Activated CD8-positive, alpha-beta memory T cell treated with anti-CD3 and anti-CD28 coated beads, Interleukin-2, amount 50 U/mL, for 24 hours (primary cell): ENCODE data around the gene ORAI1.
"Not testable (repeated sequence)": the region's sequence is repeated elsewhere in the genome, so short reads cannot be mapped to it uniquely, and the experiment has no call there.

Experiments
- DNase-seq: peaks from one replicate; pipeline ENCODE4 v3.0.0-alpha.2; 2020; ENCODE audit errors: extremely low read depth

Gene ORAI1

DNA sequence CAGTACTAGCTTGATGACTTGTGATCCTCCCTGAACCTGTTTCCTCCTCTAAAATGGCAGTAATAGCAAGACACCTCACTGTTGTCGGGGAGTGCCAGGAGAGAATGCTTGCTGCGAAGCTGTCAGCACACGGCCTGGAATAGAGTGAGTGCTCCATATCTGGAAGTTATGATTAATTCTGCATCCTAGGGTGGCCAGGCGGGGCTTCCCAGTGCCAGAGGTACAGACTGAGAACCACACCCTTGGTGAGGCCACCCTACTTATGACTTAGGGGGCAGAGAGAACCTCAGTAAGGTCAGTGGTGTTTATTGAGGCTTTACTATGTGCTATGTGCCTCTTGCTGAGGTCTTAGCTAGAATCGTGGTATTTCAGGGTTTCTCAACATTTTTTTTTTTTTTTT lies 23.0 kb downstream of the ORAI1 start:
- no peak for DNase-seq

DNA sequence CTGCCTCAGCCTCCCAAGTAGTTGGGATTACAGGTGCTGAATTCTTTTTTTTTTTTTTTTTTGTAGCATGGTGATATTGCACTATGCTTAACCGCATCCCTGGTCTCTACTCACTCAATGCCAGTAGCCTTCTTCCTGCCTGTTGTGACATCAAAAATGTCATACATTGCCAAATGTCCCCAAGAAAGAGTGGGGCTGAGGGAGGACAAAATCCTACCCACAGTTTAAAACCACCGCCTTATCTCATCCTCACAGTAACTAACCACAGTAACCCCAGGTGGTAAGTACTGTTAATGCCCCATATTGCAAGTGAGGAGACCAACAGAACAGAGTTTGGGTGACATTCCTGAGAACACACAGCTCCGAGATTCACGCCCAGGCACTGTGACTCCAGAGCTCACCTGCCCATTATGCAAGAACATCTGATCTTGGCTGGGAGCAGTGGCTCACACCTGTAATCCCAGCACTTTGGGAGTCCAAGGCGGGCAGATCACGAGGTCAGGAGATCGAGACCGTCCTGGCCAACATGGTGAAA lies 23.6 kb downstream of the ORAI1 start:
- no peak for DNase-seq

DNA sequence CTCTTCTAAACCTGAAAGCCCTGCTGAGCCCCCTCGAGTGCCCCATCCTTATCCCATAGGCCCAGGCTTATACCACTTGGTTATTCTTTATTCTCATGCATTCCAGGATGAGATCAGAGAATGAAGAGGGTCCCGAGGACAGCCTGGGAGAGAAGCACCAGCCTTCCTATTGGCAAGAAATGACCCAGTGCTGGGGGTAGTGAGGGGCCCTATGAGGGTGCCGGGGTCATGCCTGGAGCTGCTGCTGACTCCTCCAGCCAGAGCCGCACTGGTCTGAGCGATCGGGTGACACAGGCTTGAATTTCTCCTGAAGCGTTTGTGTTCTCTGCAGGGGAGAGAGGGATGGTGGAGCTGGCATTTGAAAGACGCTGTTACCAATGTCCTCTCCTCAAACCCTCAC lies 25.0 kb downstream of the ORAI1 start:
- DNase-seq = no peak

DNA sequence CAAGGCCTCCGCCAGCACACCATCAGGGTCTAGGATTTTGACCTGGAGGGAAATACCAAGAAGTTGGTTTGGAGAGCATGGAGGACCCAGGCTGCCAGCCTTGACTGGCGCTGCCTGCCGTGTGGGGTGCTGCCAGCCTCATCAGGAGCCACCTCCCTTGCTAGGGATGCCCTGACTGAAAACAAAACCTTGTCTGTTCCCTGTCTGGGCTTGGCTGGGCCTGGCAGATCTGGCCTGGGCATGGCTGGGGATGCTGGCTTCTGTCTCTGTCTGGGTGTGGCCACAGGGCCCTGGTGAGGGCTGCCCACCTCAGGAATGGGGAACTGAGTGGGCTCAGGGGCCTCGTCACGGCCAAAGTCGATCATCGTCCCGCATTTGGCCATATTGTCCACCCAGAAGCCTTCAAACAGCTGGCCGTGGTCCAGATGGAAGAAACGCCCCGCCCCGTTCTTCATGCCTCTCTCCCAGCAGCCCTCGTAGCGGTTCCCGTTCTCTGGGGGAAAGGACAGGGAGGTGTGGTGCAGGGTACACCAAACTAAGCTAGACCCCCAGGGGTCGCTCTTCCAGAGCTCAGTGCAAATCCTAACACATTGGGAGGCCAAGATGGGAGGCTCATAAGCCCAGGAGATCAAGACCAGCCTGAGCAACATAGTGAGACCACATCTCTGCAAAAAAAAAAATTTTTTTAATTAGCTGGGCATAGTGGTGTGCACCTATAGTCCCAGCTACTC lies 26.6 kb downstream of the ORAI1 start:
- DNase-seq = no peak

DNA sequence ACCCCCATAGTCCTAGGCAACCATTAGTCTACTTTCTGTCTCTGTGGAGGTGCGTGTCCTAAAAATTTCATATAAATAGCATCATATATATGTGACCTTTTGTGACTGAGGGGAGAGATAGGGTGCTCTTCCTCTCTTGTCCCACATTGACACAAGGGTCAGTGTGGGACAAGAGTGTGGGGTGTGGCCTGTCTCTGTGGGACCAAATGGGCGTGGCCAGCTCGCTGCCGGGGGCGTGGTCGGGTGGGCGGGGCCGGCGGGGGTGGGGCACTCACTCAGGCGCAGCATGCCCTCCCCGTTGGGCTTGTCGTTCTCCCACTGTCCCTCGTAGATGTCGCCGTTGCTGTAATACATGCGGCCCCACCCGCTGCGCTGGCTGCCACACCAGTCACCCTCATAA lies 27.7 kb downstream of the ORAI1 start:
- no peak for DNase-seq

DNA sequence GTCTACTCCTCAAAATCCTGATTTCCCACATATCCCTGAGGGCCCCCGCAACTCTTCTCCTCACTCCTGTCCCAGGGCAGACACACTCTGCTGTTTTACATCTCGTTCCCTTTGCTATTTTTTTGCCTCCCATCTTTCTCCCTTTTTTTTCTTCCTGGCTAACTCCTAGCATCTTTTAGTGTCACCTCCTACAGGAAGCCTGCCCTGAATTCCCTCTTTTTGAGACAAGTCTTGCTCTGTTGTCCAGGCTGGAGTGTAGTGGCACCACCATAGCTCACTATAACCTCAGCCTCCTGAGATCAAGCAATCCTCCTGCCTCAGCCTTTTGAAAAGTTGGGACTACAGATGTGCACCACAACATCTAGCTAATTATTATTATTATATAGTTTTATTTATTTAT lies 29.8 kb downstream of the ORAI1 start:
- no peak for DNase-seq

DNA sequence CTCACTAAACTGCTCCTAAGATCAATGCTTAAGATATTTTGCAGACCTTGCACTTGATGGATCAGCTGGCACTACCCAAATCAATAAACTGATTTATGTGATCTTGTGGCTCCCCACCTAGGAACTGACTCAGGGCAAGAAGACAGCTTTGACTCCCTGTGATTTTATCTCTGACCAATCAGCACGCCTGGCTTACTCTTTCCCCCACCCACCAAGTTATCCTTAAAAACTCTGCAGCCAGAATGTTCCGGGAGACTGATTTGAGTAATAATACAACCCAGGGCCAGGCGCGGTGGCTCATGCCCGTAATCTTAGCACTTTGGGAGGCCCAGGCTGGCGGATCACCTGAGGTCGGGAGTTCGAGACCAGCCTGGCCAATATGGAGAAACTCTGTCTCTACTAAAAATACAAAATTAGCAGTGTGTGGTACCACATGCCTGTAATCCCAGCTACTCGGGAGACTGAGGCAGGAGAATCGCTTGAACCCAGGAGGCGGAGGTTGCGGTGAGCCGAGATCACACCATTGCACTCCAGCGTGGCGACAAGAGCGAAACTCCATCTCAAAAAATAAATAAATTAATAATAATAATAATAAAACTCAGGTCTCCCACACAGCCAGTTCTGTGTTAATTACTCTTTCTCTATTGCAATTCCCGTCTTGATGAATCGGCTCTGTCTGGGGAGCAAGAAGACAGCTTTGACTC lies 31.1 kb downstream of the ORAI1 start:
- DNase-seq = no peak

DNA sequence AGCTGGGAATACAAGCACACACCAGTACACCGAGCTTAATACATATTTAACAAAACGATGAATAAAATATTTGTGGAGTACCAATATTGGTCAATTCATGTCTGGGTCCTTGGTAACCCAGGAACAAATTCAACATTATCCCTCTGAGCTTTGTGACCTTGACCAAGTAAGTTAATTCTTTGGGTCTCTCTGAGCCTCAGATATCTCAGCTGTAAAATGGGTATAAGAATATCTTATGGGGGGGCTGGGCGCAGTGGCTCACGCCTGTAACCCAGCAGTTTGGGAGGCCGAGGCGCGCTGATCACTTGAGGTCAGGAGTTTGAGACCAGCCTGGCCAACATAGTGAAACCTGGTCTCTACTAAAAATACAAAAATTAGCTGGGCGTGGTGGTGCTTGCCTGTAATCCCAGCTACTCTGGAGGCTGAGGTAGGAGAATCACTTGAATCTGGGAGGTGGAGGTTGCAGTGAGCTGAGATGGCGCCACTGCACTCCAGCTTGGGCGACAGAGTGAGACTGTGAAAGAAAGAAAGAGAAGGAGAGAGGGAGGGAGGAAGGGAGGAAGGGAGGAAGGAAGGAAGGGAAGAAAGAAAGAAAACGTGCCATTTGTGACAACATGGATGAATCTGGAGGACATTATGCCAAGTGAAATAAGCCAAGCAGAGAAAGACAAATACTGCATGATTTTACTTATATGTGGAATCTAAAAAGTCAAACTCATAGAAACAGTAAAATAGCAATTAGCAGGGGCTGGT lies 35.2 kb downstream of the ORAI1 start:
- DNase-seq = not testable (repeated sequence)

DNA sequence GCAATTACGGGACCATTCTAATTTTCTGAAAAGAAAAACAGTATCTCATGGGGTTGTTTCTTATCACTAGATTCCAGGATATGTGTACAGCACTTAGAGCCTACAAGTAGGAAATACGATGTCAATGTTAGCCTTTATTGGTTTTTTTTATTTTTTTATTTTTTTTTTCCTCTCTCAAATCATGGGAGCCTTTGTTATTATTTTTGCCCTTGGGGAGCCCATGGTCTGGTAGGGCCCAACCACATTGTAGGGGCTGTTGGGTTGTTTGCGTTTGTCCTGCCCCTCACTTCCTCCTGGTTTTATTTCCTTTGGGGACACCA lies 37.2 kb downstream of the ORAI1 start:
- no peak for DNase-seq

DNA sequence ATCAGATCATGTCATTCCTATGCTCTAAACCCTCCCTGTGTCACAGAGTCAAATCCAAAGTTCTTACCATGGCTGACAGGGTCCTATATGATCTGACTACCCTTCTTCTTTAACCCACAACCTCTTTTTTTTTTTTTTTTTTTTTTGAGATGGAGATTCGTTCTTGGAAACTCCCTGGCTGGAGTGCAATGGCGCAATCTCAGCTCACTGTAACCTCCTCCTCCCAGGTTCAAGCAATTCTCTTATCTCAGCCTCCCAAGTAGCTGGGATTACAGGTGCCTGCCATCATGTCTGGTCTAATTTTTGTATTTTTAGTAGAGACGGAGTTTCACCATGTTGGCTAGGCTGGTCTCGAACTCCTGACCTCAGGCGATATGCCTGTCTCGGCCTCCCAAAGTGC lies 40.5 kb downstream of the ORAI1 start:
- DNase-seq = not testable (repeated sequence)

DNA sequence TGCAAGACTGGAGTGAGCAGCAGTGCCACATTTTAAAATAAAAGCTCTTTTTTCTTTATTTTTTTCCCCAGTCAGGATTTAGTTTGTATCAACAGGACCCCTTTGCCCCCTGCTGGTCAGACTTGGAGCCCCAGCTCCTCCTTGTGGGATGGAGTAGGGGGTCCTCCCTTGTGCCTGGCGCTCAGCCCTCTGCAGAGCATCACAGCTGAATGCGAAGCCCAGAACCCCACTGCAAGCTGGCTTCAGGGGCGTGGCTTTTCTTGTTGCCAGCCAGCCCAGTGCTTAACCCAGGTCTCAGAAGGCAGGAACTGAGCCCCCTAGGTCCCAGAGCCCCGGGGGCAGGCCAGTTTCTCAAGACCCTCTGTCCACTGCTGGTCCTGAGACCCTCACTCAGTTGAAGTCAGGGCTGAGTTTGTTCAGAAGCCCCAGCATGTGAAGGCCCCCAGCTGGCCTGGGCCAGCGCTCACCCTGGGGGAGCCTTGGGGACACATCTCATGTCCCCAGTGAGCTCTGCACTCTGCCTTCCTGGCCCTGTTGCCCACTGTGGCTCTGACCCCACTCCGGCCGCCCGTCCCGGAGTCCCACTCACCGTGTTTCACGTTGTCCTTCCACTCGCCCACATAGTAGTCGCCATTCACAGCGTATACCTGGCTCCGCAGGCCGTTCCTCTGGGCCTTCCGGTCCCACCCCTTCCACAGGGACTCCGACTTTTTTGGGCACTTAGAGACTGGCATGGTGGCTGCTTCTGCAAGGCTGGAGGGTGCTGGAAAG lies 42.6 kb downstream of the ORAI1 start:
- DNase-seq = no peak

DNA sequence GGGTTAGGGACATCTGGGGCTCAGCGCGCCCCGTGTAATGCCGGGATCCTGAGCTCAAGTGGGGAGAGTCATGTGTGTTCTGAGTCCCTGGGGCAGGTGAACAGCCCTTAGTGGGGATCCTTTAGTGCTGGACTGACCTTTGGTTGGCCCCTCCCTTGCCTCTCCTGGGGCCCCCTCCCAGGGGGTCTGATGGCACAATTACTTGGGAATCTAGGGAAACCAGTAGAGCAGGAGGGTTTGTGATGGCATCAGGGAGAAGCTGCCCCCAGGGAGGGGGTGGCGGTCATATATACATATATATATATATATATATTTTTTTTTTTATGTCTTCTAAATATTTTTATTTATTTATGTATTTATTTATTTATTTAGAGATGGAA lies 43.2 kb downstream of the ORAI1 start, which contains the start of gene MORN3:
Gene MORN3 (minus strand): TSS at position 134 of the 380 bp plus-strand sequence. CDS start 171 bp downstream, outside the sequence.
- no peak for DNase-seq

DNA sequence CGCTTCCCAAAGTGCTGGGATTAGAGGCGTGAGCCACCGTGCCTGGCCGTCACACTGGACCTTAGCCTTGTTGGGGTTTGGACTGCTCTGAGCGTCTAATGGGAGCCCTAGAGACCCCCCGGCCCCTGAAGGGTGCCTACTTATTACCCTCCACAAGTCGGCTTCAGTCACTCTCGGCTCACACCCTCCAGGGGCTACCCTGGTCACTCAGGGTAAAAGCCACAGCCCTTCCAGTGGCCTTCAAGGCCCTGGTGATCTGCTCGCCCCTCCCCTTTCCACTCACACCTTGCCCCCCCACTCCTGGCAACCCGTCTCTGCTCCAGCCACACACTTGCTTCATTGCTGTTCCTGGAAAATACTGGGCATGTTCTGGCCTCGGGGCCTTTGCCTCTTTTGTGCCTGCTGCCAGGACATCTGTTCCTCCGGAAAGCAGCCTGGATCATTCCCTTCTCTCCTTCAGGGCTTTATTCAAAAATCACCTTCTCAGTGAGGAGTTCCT lies 46.7 kb downstream of the ORAI1 start:
- DNase-seq = no peak

DNA sequence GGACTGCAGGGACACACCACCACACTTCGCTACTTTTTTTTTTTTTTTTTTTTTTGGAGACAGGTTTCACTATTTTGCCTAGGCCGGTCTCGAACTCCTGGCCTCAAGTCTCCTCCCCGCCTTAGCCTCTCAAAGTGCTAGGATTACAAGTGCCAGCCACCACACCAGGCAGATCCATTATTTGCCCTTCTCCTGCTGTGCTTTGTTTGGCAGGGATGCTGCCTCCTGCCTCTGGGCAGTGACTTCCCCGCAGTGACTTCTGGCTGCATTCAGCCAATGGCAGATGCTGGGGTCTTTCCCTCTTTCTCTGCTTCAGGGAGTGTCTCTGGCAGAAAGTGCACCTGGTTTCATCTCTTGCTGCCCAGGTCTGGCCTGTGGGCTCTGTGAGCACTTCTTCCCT lies 49.9 kb downstream of the ORAI1 start:
- no peak for DNase-seq

DNA sequence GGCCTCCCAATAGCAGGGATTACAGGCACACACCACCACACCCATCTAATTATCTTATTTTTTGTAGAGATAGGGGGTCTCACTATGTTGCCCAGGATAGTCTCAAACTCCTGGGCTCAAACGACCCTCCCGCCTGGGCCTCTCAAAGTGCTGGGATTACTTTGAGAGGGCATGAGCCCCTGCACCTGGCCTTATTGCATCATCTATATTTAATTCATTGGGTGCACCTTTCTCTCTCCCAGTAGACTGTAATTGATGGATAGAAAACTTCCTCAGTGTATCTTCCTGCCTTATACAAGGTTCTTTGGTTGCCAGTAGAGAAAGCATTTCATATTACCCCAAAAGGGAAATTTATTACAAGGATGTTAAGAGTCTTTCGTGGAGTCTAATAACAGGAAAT lies 52.0 kb downstream of the ORAI1 start:
- no peak for DNase-seq

DNA sequence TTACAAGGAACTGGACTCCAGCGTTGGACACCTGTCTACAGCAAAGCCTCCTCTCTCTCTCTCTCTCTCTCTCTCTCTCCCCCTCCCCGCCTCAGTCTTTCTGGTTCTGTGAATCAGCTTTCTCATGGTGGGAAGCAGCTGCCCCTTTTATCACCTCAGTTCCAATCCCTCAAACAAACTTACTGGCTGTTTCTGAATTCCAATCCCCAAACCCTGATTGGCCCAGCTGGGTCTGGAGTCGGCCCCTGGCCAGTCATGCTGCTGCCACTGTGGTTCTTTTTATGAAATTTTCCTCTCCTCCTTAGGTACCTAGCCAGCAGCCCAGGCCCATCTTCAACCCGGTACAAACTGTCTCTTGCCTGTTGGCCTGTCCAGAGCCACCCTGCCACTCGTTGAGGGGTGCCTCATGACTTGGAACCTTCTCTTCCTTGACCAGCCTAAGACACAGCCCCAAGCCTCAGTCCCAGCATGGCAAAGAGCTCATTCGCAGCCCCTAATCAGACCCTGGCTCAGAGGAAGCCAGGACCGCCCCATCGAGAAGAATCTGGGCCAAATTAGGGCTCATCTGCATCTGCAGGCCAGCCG lies 52.5 kb downstream of the ORAI1 start:
- no peak for DNase-seq

DNA sequence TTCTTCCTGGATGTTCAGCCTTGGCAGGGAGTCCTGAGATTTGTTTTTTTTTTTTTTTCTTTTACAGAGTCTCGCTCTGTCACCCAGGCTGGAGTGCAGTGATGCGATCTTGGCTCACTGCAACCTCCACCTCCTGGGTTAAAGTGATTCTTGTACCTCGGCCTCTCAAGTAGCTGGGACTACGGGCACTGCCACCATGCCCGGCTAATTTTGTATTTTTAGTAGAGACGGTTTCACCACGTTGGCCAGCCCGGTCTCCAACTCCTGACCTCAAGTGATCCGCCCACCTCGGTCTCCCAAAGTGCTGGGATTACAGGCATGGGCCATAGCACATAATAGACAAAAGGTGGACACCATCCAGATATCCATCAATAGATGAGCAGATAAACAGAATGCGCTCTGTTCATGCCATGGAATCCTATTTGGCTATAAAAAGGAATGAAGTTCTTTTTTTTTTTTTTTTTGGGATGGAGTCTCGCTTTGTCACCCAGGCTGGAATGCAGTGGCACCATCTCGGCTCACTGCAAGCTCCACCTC lies 53.4 kb downstream of the ORAI1 start:
- not testable (repeated sequence) for DNase-seq

DNA sequence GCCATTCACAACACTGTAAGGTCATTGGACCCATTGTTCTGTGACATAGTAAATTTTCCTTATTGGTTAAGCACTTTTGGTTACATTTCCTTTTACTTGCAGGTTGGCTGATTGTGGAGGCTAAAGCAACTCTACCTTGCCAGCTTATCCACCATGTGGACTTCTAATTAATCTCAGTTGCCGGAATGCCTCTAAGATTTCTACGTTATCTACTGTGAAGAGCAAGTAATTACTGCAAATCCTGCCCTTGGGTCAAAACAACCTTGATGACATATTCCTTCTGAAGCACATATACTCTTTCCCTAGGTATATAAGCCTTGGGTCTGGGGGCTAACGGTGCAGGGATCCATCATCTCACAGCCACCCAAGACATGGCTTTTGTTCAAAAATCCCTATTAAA lies 62.6 kb downstream of the ORAI1 start:
- DNase-seq = no peak

DNA sequence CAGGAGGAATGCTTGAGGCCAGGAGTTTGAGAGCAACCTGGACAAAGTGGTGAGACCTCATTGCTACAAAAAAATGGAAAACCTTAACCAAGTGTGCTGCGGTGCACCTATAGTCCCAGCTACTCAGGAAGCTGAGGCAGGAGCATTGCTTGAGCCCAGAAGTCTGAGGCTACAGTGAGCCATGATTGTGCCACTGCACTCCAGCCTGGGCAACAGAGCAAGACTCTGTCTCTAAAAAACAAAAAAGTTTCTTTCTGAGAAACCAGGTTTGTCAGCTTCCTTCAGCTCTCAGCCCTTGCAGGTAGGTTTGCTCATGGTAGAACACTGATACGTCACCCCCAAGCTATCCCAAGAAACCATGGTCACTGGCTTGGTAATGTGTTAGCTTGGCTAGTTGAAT lies 63.1 kb downstream of the ORAI1 start:
- no peak for DNase-seq
